GM23338 (cell line): ENCODE results near the gene GRAMD1B.

ENCODE experiments used
- EZH2 ChIP-seq: fragments of 200-600 bp; sonication (generic); IDR thresholded peaks from one replicate; pipeline ENCODE4 v1.8.0; 2017; ENCODE audit warnings: antibody characterized with exemption, mild to moderate bottlenecking, low read depth; ENCODE audit not compliant: unreplicated experiment
- POLR2AphosphoS5 ChIP-seq: IDR thresholded peaks from 2 replicates; pipeline ENCODE4 v1.6.1; 2016; ENCODE audit warnings: antibody characterized with exemption, low read depth
- TF ChIP-seq, protein P1 (sequence below): IDR thresholded peaks from one replicate; pipeline ENCODE4 v1.6.1; 2018; ENCODE audit warnings: antibody characterized with exemption; ENCODE audit not compliant: unreplicated experiment
- TF ChIP-seq, protein P2 (sequence below), 2 experiments: fragments of 200-600 bp in 1 of 2; sonication (generic) in 1 of 2; conservative IDR thresholded peaks; 2 replicates each; pipeline versions ENCODE4 v1.5.1 to v1.6.1; 2016 to 2017; ENCODE audit warnings: antibody characterized with exemption in 2 of 2, low read depth in 2 of 2, mild to moderate bottlenecking in 2 of 2, moderate library complexity in 1 of 2

DNA sequence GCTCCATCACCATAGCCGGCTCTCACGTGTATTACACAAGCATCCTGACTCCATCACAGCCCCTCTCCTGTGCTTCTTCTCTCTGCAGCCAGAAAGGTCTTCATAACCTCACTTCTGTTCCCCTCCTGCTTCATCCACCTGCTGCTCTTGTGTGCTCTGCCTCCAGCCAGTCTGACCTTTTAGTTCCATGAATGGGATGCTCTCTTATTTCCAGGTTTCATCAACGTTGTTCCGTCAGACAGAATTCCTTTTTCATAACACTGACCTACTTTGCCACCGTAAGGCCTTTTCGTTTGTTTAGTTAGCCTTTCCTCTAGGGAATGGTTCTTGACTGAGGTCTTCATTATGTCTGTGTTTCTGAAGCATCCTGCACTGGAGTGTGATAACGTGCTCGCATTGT lies 18.8 kb downstream of the GRAMD1B start:
- no peak for TF ChIP-seq EZH2
- TF ChIP-seq, protein P1, sequence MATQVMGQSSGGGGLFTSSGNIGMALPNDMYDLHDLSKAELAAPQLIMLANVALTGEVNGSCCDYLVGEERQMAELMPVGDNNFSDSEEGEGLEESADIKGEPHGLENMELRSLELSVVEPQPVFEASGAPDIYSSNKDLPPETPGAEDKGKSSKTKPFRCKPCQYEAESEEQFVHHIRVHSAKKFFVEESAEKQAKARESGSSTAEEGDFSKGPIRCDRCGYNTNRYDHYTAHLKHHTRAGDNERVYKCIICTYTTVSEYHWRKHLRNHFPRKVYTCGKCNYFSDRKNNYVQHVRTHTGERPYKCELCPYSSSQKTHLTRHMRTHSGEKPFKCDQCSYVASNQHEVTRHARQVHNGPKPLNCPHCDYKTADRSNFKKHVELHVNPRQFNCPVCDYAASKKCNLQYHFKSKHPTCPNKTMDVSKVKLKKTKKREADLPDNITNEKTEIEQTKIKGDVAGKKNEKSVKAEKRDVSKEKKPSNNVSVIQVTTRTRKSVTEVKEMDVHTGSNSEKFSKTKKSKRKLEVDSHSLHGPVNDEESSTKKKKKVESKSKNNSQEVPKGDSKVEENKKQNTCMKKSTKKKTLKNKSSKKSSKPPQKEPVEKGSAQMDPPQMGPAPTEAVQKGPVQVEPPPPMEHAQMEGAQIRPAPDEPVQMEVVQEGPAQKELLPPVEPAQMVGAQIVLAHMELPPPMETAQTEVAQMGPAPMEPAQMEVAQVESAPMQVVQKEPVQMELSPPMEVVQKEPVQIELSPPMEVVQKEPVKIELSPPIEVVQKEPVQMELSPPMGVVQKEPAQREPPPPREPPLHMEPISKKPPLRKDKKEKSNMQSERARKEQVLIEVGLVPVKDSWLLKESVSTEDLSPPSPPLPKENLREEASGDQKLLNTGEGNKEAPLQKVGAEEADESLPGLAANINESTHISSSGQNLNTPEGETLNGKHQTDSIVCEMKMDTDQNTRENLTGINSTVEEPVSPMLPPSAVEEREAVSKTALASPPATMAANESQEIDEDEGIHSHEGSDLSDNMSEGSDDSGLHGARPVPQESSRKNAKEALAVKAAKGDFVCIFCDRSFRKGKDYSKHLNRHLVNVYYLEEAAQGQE, result no peak
- TF ChIP-seq, protein P2, sequence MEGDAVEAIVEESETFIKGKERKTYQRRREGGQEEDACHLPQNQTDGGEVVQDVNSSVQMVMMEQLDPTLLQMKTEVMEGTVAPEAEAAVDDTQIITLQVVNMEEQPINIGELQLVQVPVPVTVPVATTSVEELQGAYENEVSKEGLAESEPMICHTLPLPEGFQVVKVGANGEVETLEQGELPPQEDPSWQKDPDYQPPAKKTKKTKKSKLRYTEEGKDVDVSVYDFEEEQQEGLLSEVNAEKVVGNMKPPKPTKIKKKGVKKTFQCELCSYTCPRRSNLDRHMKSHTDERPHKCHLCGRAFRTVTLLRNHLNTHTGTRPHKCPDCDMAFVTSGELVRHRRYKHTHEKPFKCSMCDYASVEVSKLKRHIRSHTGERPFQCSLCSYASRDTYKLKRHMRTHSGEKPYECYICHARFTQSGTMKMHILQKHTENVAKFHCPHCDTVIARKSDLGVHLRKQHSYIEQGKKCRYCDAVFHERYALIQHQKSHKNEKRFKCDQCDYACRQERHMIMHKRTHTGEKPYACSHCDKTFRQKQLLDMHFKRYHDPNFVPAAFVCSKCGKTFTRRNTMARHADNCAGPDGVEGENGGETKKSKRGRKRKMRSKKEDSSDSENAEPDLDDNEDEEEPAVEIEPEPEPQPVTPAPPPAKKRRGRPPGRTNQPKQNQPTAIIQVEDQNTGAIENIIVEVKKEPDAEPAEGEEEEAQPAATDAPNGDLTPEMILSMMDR (conservative IDR thresholded peaks at IDR 0.05; ENCODE audit: low read depth in 2 of 2), result no peak
- TF ChIP-seq POLR2AphosphoS5, result no peak
